ENCODE results near the gene PA2G4. TPM values are rescaled to one million over a fixed set of nuclear protein-coding genes. Genes with fewer than 3 reads are reported as not detected.

The PA2G4 gene
- total RNA-seq, result 86.5 and 93.8 TPM in 2 replicates

DNA sequence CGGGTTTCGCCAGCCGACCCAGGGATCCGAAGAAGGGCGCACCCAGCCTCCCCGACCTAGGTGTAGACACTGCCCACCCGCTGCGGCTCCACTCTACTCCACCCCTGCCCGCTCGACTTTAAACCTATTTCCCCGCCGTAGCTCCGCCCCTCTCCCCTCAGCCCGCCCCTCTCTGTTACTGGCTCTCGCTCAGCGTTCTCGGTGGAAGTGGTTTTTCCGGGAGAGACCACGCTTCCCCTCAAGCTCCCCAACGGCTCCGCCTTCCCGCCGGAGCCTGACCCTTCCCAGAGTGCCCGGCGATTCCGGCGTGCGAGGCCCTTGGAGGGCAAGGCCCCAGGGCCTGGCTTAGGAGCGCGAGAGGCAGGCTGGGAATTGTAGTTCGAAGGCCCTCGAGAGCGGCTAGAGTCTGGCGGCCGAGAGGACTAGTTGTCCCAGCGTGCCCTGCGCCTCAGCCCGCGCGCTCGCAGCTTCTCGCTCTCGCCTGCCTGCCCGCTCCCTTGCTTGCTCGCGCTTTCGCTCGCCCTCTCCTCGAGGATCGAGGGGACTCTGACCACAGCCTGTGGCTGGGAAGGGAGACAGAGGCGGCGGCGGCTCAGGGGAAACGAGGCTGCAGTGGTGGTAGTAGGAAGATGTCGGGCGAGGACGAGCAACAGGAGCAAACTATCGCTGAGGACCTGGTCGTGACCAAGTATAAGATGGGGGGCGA, at the start of gene PA2G4:
Gene PA2G4, plus strand, starts transcription at position 451 of the 706 bp plus-strand sequence. Its CDS starts 179 bp downstream, at position 630.

DNA sequence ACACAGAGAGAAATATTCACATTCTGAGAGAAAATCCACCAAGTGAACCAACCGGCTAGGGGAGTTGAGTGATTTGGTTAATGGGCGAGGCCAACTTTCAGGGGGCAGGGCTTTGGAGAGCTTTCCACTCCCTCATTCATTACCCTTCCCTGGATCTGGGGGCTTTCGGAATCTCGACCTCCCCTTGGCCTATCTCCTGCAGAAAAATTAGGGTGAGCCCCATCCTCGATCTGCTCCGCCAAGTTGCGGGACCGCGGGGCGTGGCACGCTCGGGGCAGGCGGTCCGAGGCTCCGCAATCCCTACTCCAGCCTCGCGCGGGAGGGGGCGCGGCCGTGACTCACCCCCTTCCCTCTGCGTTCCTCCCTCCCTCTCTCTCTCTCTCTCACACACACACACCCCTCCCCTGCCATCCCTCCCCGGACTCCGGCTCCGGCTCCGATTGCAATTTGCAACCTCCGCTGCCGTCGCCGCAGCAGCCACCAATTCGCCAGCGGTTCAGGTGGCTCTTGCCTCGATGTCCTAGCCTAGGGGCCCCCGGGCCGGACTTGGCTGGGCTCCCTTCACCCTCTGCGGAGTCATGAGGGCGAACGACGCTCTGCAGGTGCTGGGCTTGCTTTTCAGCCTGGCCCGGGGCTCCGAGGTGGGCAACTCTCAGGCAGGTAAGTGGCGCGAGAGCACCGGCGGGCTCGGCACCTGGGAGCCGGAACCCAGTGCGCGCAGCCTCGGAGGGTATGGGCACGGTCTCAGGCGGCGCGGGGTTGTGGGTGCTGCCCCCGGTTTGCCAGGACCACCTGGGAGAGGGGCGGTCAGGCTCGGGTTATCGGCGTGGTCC, 24.4 kb upstream of the PA2G4 start, which contains the start of gene ERBB3:
Gene ERBB3, plus strand, starts transcription at position 443 of the 833 bp plus-strand sequence. Its CDS starts 136 bp downstream, at position 579.

DNA sequence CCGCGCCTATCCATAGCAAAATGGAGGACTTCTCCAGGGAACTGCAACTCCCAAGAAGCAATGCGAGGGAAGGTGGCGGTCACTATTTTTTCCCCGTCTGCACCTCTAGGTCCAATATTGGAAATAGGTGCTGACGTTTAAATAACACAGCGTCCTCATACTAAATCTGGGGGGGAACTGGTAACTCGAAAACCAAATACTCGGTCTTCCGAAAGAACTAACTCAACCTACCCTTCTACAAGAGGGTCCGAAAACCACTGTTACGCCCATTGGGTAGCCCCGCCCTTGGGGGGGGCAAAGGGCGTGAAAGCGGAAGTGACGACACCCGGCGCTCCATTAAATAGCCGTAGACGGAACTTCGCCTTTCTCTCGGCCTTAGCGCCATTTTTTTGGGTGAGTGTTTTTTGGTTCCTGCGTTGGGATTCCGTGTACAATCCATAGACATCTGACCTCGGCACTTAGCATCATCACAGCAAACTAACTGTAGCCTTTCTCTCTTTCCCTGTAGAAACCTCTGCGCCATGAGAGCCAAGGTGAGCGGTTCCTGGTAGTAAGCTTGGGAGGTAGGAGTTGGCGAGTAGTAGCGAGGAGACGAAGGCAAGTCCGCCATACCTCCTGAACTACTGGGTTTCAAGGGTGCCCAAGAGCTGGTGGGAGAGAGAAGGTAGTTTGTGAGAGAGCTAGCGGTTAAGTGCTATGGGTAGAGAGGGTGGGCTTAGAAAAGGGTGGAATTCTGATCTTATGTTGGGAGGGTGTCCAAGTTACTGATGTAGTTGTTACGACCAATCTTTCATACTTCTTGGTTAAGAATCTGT, 12.1 kb downstream of the PA2G4 start, which contains the start of gene RPL41:
Gene RPL41, plus strand, starts transcription at position 367 of the 815 bp plus-strand sequence.

DNA sequence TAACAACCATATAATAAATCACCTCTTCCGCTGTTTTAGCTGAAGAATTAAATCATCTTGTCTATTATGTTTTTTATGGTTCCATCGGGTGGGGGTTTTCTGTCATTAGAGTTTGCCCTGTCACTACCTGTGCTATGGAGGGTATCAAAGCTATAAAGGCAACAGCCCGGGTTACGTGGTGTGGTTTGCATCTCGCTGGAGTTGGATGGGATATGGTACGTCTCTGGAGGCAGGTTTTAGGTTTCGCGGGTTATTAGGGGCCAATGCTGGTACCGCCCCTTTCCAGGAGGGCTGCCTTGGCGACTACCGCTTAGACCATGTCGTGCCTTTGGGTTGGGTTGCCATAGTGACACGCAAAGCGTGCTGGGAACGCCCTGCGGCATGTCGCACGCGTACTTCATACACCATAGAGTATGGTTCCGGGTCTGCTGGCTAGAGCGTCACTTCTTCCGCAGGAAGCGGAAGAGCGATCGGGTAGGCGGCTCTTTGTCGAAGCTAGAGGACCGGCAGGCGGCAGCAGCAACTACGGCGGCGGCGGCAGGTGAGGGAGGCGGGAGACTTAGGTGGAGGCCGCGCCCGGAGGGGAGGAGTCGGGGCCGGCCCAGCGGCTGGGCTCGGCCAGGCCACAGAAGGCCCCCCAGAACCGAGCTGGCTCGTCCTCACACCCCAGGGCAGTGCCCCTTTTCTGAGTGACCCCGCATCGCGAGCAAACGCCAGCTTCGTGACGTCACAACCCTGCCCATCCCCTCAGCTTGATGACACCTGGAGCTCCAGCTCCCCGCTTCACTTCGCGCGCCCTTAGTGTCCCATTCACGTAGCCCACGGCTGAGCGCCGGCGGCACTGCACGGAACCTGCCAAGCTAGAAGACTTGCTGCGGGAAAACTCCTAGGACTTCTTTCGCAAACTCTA, 13.7 kb downstream of the PA2G4 start, which contains the start of gene ZC3H10:
Gene ZC3H10, plus strand, starts transcription at position 489 of the 910 bp plus-strand sequence. CDS start 2,297 bp downstream, outside the sequence.

DNA sequence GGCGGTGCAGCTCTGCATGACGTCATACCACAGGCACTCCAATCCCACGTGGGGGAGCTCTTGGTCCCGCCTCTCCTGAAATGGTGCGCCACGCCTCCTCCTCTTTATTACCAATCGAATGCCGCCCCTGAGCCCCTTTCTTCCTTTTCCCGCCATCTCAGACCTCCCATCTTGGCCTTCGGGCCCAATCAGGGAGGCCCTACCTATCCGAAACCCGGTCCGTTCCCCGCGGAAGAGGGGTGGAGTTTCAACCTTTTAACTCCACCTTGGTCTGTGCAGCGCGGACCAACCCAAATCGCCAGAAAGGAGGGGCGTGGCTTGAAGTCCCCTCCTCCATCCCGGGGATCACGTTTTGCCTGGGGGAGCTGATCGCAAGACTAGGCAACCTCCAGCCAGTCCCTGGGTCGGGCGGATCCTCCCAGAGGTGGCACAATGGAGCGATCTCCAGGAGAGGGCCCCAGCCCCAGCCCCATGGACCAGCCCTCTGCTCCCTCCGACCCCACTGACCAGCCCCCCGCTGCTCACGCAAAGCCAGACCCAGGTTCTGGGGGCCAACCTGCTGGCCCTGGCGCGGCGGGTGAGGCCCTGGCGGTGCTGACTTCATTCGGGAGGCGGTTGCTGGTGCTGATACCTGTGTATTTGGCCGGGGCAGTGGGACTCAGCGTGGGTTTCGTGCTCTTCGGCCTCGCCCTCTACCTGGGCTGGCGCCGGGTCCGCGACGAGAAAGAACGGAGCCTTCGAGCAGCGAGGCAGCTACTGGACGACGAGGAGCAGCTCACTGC, 23.7 kb downstream of the PA2G4 start, which contains the start of gene ESYT1:
Gene ESYT1, plus strand, starts transcription at position 380 of the 782 bp plus-strand sequence. Its CDS starts 53 bp downstream, at position 433.

DNA sequence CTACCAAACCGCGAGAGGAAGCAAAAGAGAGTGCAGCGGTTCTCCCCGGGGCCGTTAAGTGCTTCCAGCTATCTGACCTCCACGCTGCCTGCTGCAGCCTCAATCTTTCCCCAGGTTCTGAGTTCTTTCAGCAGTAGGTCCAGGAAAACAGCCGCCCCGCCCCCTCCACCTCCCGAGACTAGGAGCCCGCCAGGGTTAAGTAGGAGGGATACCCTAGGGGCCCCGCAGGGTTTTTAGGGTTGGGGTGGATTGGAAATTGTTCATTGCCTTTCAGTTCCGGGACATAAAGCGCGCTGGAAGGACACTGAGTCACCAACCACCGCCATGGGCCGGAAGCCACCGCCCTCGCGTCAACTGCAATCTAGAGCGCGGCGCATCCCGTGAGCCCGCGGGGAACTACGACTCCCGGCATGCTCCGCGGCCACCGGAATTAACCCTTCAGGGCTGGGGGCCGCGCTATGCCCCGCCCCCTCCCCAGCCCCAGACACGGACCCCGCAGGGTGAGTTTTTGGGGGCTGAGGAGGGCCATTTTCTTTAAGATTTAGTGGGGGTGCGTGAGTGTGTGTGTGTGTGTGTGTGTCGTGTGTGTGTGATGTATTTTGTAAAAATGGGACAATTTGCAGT, 47.9 kb downstream of the PA2G4 start, which contains the start of gene MYL6B:
Gene MYL6B, plus strand, starts transcription at position 456 of the 624 bp plus-strand sequence. CDS start 1,332 bp downstream, outside the sequence.

DNA sequence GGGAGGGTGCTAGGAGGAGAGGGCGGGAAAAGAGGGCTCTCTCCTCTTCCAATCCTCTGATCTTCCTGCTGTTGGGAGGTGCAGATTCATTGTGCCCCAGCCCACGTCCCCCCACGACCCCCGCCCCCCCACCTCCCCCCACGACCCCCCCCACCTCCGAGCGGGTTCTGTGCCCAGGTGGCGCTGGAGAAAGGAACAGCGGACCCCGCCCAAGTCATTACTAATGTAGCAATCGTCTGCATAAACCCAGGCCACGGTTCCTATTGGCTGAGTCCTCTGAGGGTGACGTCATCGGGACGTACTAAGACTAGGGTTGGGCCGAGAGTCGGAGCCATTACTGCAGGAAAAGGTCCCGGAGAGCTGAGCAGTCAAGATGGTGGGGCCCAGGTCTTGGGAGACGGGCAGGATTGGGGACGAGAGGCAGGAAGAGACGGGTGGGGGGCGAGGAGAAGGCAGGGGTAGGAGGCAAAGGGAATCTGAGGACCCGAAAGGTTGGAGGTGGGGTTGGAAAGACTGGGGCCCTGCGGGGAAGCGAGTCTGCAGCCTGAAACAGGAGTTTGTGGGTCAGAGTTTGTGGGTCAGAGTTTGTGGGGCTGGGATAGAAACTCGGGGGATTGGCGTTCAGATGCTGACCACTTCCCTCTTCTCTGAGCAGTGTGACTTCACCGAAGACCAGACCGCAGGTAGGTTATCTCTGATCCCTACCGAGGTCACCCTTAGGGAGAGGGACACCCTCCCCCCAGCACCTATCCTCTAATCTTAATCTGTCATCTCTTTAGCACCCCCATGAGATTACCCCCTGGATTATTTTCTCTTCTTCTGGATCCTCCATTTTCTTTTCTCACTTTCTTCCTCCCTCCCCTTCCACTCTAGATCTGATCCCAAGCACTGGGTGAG, 53.9 kb downstream of the PA2G4 start, which contains the start of gene MYL6:
Gene MYL6, plus strand, starts transcription at position 331 of the 897 bp plus-strand sequence. Its CDS starts 43 bp downstream, at position 374.

Other genes starting within 250 kb of the PA2G4 start
- 34.8 and 39.7 TPM in 2 replicates for gene PYM1, start 176.7 kb upstream of the PA2G4 start, total RNA-seq
- gene DGKA, start 173.4 kb upstream of the PA2G4 start, total RNA-seq, result 18.8 and 25.6 TPM in 2 replicates
- gene PMEL, start 138.5 kb upstream of the PA2G4 start, total RNA-seq, result 0.28 and 0.71 TPM in 2 replicates
- gene CDK2, start 137.7 kb upstream of the PA2G4 start, total RNA-seq, result 7.1 and 8.5 TPM in 2 replicates
- gene RAB5B, start 130.5 kb upstream of the PA2G4 start, total RNA-seq, result 34.4 and 43.4 TPM in 2 replicates
- gene SUOX, start 107.3 kb upstream of the PA2G4 start, total RNA-seq, result 8.7 and 9.2 TPM in 2 replicates
- gene IKZF4, start 83.5 kb upstream of the PA2G4 start, total RNA-seq, result 0.57 and 1.5 TPM in 2 replicates
- gene RPS26, start 62.6 kb upstream of the PA2G4 start, total RNA-seq, result 52.3 and 82.2 TPM in 2 replicates
- 0.28 TPM in 2 replicates for gene ERBB3, start 24.4 kb upstream of the PA2G4 start, total RNA-seq
- gene RPL41, start 12.1 kb downstream of the PA2G4 start, total RNA-seq, result 4,326 and 4,609 TPM in 2 replicates
- gene ZC3H10, start 13.7 kb downstream of the PA2G4 start, total RNA-seq, result 5.7 and 6.6 TPM in 2 replicates
- gene ESYT1, start 23.7 kb downstream of the PA2G4 start, total RNA-seq, result 163 and 185 TPM in 2 replicates
- 94.5 and 122 TPM in 2 replicates for gene MYL6B, start 48.0 kb downstream of the PA2G4 start, total RNA-seq
- gene MYL6, start 53.8 kb downstream of the PA2G4 start, total RNA-seq, result 2,455 and 2,914 TPM in 2 replicates
- gene SMARCC2, start 84.9 kb downstream of the PA2G4 start, total RNA-seq, result 40.0 and 47.7 TPM in 2 replicates
- 165 and 169 TPM in 2 replicates for gene RNF41, start 117.4 kb downstream of the PA2G4 start, total RNA-seq
- gene NABP2, start 119.8 kb downstream of the PA2G4 start, total RNA-seq, result 21.9 and 22.6 TPM in 2 replicates
- under 0.01 TPM in 2 replicates for gene SLC39A5, start 125.5 kb downstream of the PA2G4 start, total RNA-seq
- gene ANKRD52, start 153.8 kb downstream of the PA2G4 start, total RNA-seq, result 9.7 and 12.2 TPM in 2 replicates
- 6.4 and 8.0 TPM in 2 replicates for gene COQ10A, start 162.4 kb downstream of the PA2G4 start, total RNA-seq
- 52.1 and 61.7 TPM in 2 replicates for gene CS, start 195.8 kb downstream of the PA2G4 start, total RNA-seq
- 85.5 and 104 TPM in 2 replicates for gene CNPY2, start 211.4 kb downstream of the PA2G4 start, total RNA-seq
- 17.8 and 24.4 TPM in 2 replicates for gene PAN2, start 229.4 kb downstream of the PA2G4 start, total RNA-seq
- gene IL23A, start 234.3 kb downstream of the PA2G4 start, total RNA-seq, result not detected in 2 replicates

All from smooth muscle cell of bladder (primary cell).